GM08714 (cell line): Measurements from ENCODE around the gene APOB.

Source experiments
- H3K4me3 ChIP-seq: fragments of 200-500 bp; sonication (Bioruptor generic); 2 replicates; pipeline ENCODE4 v1.5.1; 2014; ENCODE audit warnings: mild to moderate bottlenecking, low read length, inconsistent platforms
- ZNF274 ChIP-seq: IDR thresholded peaks from 2 replicates; pipeline ENCODE4 v1.6.1; 2012; ENCODE audit warnings: mild to moderate bottlenecking, low read depth, low read length

APOB gene

DNA sequence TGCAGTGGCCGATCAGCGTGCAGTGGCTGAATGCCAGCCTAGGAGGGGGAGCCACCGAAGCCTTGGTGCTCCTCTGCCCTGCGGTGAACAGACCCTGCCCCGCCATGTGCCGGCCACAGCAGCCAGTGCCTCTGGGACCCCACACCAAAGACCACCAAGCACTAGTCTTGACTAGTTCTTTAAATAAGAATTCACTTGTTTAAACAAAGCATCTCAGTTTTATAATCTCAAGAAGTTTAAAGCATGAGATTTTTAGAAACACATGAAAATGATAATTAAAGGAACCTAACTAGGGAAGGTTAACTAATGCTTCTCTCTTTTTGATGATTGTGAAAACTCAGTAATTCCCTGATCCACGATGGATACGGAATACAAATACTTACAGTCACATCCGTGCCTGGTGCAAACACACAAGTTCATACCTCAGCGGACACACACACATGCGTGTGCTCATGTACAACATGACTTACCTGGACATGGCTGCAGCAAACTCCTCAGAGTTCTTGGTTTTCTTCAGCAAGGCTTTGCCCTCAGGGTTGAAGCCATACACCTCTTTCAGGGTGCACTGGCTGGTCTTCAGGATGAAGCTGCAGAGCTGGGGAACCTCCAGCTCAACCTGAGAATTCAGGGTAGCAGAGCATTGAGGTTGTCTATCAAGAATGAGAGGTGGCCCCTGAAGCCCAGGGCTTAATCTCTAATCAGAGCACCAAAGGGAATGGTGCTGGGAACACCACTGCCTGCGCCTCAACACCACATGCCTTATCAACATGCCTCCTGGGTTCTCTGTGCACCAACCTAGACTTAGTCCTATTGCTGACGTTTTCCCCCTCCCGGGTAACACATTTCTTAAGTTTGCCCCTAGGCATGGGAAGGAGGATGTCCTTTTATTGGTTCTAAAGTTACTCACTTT, 3.1 kb downstream of the APOB start:
- no peak overlapping the region for H3K4me3 ChIP-seq
- TF ChIP-seq ZNF274 = no peak

DNA sequence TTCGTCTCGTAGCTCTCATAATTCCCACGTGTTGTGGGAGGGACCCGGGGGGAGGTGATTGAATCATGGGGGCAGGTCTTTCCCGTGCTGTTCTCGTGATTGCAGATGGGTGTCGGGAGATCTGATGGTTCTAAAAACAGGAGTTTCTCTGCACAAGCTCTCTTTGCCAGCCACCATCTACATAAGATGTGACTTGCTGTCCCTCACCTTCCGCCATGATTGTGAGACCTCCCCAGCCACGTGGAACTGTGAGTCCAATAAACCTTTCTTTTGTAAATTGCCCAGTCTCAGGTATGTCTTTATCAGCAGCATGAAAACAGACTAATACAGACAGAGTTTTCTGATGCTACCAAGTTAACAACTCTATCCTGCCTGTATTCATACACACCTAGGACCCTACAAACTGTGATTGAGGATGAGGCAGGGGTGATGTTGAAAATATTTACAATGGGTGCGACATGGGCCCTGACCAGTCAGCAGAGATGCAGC, 3.9 kb downstream of the APOB start:
- H3K4me3 ChIP-seq = no peak overlapping the region
- TF ChIP-seq ZNF274 = no peak

DNA sequence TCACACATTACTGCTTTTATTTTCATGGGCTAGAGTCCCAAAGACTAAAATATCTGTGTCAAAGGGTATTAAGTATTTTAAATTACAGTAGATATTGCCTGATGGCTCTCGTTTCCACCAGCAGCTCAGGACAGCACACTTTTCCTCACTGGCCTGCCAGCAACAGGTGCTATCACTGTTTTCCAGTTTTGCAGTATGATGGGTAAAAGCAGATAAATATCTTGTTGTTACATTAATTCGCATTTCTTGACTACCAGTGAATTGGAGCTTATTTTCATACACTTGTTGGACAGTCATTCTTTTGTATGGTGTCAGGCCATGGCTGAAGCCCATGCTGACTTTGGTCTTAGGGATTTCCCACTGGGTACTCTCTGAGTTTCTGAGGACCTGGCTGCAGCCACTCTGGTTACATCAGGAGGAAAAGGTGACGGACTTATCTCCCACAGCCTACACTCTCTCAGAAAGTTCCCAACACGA, 4.8 kb downstream of the APOB start:
- H3K4me3 ChIP-seq = no peak overlapping the region
- TF ChIP-seq ZNF274 = no peak

DNA sequence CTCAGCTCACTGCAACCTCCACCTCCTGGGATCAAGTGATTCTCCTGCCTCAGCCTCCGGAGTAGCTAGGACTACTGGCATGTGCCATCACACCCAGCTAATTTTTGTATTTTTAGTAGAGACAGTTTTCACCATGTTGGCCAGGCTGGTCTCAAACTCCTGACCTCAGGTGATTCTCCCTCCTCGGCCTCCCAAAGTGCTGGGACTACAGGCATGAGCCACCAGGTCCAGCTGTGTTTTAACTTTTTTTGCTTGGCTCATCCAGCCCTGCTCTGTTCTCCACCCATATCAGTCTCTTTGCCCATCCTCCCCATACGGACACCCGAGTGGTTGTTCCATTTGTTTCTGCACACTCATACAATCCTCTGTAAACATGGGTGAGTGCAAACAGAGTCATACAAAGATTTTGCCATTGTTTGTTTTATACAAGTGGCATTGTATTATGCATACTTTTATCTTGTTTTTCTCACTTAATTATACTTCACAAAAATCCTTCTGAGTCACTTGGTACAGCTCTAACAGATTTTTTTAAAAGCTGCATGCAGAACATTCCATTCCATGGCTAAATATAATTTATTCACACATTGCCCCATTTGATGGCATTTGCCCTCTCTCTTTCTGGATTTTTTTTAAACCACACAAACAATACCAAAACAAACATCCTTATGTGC, 5.3 kb downstream of the APOB start:
- no peak overlapping the region for H3K4me3 ChIP-seq
- TF ChIP-seq ZNF274 = no peak

DNA sequence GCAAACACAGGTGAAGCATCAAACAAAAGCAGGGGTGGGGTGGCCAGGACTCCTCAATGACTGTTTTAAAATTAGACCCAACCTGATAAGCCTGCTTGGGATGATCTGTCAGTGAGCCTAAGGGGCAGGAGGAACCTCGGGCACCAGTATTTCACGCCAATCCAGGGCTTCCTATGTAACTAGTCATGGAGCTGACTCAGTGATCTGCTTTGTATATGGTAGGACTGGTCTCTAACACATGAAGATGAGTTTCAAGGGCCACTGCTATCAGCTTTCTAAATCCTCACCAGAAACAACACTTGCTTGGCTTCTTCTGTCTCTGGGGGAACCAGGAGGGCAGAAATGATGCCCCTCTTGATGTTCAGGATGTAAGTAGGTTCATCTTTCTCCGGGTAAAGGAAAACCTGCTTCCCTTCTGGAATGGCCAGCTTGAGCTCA, 6.2 kb downstream of the APOB start:
- no peak for TF ChIP-seq ZNF274
- H3K4me3 ChIP-seq = no peak overlapping the region

DNA sequence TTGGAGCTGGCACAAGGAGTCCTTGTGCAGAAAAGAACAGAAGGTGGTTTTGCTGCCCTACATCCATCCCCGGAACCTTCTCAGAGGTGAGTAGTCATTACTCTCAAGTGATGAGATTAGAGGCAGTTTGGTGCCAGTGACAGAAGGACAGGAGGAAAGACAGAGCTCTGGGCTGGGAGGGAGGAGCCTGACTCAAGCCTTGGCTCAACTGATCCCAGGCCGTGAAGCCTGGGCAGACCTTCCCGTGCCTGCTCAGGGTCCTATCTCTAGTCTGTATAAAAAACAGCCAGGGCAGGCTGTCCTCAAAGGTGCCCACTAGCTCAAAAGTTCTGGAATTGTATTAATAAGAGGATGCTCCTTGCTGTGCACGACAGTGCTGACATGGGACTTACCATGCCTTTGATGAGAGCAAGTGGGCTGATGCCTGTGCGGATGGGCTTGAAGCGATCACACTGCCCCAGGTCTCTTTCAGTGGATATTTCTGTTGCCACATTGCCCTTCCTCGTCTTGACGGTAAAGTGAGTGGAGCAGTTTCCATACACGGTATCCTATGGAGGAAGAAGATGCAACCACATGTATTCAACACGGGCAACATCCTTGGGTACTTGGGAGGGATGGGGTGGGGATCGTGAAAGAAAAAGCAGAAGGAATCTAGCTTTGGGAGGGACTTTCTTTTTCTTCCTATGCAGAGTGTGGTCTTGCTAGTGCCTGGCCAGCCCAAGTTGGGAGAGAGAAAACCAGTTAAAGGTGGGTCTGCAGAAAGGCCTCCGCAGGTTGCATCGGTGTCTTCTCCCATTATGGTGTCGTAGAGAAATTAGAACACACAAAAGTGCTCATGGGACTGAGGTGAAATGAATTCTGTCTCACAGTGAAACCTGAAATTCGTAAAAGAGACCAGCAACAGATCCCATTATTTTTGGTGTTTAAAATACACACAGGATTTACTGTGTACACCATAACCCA, 6.9 kb downstream of the APOB start:
- H3K4me3 ChIP-seq = no peak overlapping the region
- TF ChIP-seq ZNF274 = no peak

DNA sequence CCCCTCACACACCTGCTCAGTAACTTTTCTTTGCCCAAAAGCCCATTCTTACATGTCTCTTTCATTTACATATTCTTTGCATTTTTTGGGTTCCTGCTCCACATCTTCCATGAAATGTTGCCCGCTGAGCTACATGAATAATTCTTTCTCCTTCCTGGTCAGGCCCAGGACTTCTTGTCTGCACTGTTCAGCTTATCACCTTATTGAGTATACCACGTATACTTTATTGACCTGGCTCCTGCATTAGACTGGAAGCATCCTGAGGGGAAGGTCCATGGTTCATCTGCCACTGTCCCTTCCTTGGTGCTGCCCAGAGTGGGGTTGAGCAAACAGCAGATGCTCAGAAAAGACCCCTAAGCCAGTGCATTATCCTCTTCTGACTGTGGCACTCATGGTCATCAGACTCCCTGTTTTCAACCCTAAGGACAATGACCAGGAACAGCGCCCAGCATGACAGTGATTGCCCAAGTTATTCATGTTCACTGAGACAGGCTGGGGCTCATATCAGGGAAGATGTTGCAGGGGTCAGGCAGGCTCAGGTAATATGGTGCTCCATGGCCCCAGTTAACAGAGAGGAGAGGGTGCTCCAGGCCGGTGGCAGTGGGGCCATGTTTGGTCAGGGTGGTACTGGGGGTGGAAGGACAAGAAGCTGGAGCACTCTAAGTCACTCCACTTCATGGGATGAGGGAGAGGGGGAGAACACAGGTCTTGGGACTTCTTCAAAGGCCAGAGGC, 7.7 kb downstream of the APOB start:
- H3K4me3 ChIP-seq = no peak overlapping the region
- TF ChIP-seq ZNF274 = no peak

DNA sequence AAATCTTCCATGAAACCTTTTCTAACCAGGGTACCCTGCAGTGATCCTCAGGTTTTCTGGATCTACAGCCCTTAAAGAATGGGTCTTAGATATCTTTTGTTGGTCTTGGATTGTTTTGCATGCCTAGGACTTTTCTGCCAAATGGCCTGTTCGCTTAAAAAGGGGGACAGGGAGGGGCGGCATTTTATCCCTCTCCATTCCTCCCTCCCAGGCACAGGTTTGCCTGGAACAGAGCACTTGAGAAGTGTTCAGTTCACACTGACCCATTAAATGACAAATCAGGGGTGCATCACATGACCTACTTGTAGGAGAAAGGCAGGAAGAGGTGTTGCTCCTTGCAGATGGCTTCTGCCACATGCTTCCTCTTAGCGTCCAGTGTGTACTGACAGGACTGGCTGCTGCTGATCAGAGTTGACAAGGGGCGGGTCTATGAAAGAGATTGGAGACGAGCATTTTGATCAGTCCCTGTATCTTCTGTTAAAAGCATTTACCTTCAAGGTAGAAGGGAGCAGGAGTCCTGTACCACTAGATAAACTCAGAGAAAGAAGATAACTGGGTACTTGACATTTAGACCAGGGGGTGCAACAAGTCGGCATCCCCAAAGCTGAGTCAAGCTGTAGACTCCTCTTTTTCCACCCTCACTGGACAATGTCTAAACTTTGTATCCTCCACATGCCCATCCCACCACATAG, 8.4 kb downstream of the APOB start:
- H3K4me3 ChIP-seq = no peak overlapping the region
- TF ChIP-seq ZNF274 = no peak

DNA sequence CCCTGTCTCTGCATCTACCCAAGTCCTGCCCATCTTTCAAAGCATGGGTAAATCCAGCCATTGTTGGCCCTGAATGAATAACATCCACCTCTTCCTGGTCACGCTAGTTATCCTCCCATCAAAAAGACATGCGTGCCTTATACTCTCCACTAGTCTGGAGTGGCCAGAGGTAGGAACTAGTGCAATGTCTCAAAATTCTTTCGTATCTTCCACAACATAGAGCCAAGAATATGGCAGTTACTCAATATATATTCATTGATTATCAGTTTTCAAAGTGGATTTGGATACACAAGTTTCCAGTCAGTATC, 8.9 kb downstream of the APOB start:
- no peak overlapping the region for H3K4me3 ChIP-seq
- no peak for TF ChIP-seq ZNF274

DNA sequence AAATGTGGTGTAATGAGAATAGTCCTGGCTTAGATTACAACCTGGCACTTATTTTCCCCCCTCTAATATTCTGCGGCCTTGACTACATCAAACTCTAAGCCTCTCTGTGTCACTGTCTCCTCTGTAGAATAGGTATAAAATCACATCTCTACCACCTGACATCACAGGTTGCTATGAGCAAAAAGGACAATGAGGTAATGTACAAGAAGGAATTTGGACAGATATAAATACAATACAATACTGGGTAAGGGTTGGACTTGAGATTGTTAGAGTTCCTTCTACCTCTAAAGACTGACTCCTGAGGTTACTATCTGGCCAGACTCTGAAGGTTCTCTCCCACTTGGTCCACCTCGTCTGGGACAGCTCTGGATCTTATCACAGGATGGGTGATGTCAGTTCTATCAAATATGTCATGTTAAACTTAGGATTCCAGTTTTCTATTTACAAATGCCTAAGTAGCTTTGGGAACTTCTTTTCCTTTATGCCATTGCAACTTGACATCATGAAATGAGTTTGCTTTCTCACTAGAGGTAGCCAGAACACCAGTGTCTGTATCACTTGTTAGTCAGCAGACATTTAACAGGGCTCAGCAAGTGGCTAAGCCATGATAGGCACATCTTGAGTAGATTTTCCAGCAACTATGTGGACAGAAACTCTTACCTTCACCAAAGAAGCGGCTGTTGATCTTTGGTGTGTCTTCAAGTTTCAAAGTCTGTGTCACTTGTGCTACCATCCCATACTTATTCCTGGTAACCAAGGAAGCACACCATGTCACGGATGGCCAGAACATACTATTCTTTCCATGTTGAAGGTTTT, 9.5 kb downstream of the APOB start:
- no peak overlapping the region for H3K4me3 ChIP-seq
- TF ChIP-seq ZNF274 = no peak

DNA sequence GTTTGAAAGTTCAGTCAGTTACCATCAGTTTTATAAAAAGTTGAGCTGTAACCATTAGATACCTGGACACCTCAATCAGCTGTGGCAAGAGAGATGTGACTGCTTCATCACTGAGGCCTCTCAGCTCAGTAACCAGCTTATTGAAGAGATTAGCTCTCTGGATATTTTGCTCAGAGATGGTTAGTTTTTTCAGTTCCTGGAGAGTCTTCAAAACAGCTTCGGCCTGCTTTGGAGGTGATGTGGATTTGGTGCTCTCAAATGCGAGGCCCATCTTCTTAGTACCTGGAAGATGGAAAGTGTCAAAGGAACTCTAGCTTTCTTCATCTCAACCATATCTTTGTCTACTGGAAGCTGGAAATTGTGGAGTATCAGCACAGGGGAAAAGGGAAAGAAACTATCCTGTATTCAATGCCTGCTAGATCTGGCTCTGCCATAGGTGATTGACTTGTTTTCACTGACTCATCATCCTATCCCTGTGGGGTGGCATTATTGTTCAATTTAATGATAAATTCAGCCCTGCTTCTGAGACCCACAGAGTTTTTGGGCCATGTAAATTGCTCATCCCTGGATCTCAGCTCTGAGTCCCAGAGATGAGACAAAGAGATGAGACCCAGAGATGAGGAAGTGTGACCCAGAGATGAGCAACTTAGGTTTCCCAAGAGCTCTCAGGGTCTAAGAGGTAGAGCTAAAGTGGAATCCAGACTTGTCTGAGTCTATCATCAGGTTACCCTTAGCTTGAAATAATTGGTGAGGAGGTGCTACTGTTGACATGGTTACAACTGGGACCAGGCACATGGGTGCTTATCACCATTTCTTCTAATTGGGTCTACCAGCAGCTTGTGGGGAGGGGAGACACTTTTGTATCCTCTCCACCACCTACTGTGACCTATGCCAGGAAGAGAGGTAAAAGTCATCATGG, 10.4 kb downstream of the APOB start:
- no peak overlapping the region for H3K4me3 ChIP-seq
- TF ChIP-seq ZNF274 = no peak
